Panc1 (cell line): Measurements from ENCODE around the gene PC. TPM values are rescaled to one million over a fixed set of nuclear protein-coding genes. Genes with fewer than 3 reads are reported as not detected.

Experiments used
- ATAC-seq: fragments of 200-7000 bp; cut with Tn5 transposase; 2 replicates; pipeline ENCODE4 v1.9.1; 2020; ENCODE audit warnings: mild to moderate bottlenecking, moderate library complexity
- BruUV-seq: library from RNA; stranded (reverse); fragments of 400-500 nt; replicated peaks from 2 replicates; lab custom pipeline; 2021; lab: Mats Ljungman, UMichigan
- CTCF ChIA-PET: fragments of 300-600 bp; sonication (Branson Sonifier 250); formaldehyde crosslinking; loops from one replicate; lab custom pipeline; 2022; ENCODE audit warnings: antibody characterized with exemption; lab: Charles Lee
- POLR2A ChIA-PET: fragments of 300-600 bp; sonication (Branson Sonifier 250); formaldehyde crosslinking; loops from one replicate; lab custom pipeline; 2022; ENCODE audit warnings: antibody characterized with exemption; lab: Charles Lee
- DNase-seq: peaks from one replicate; pipeline ENCODE4 v3.0.0-alpha.2; 2010; ENCODE audit warnings: low read depth, low spot score
- H3K27ac ChIP-seq: 2 replicates; pipeline ENCODE4 v1.5.1; 2011; ENCODE audit warnings: mild to moderate bottlenecking, low read length, inconsistent platforms
- H3K27me3 ChIP-seq: fragments of 200-500 bp; sonication (Bioruptor generic); 2 replicates; pipeline ENCODE4 v1.6.0; 2014; ENCODE audit warnings: low read length, inconsistent platforms; ENCODE audit not compliant: control insufficient read depth, insufficient read depth
- H3K36me3 ChIP-seq: fragments of 200-500 bp; sonication (Bioruptor generic); 2 replicates; pipeline ENCODE4 v1.5.1; 2014; ENCODE audit warnings: inconsistent platforms, mild to moderate bottlenecking, low read length, moderate library complexity; ENCODE audit not compliant: control insufficient read depth, insufficient read depth
- H3K4me1 ChIP-seq: 2 replicates; pipeline ENCODE4 v1.5.1; 2011; ENCODE audit warnings: inconsistent platforms, mild to moderate bottlenecking, low read length, moderate library complexity; ENCODE audit not compliant: control insufficient read depth, insufficient read depth
- H3K4me3 ChIP-seq, 2 experiments: 2 replicates each; pipeline ENCODE4 v1.5.1; 2011 to 2012; ENCODE audit warnings: low read depth in 2 of 2, low read length in 2 of 2, mild to moderate bottlenecking in 2 of 2, inconsistent platforms in 1 of 2, moderate library complexity in 1 of 2
- H3K9me3 ChIP-seq: fragments of 200-500 bp; sonication (Bioruptor generic); 2 replicates; pipeline ENCODE4 v1.5.1; 2014; ENCODE audit warnings: low read depth, mild to moderate bottlenecking, inconsistent platforms, low read length, moderate library complexity; ENCODE audit not compliant: control insufficient read depth, insufficient read depth
- CTCF ChIP-seq: fragments of 450-650 bp; IDR thresholded peaks from 2 replicates; pipeline ENCODE4 v1.5.1; 2017; ENCODE audit warnings: mild to moderate bottlenecking
- POLR2AphosphoS5 ChIP-seq: IDR thresholded peaks from 2 replicates; pipeline ENCODE4 v1.6.1; 2012; ENCODE audit warnings: mild to moderate bottlenecking, low read depth, low read length, moderate library complexity
- SIN3A ChIP-seq: IDR thresholded peaks from 2 replicates; pipeline ENCODE4 v1.6.1; 2012; ENCODE audit warnings: low read depth, mild to moderate bottlenecking, low read length, moderate library complexity, borderline replicate concordance; ENCODE audit not compliant: insufficient read depth
- TCF7L2 ChIP-seq: IDR thresholded peaks from 2 replicates; pipeline ENCODE4 v1.6.1; 2011; ENCODE audit warnings: mild to moderate bottlenecking, low read depth, low read length, inconsistent platforms
- in situ Hi-C: cut with HindIII; loops from 2 replicates; pipeline ENCODE4 v1.10.0; 2016; ENCODE audit warnings: low sequenced_read_pairs, low pct_unique_long_range_greater_than_20kb
- intact Hi-C: fragments of 100-400 bp; cut with micrococcal nuclease; formaldehyde crosslinking; loops from one replicate; pipeline ENCODE4 v1.10.0; 2022; ENCODE audit not compliant: unreplicated experiment
- total RNA-seq: library from RNA; stranded (reverse); gene quantifications from one replicate; pipeline ENCODE4 v1.2.1, GENCODE V29; 2021; ENCODE audit not compliant: unreplicated experiment
- TF ChIP-seq, protein P1 (sequence below), 2 experiments: IDR thresholded peaks; 2 replicates each; pipeline ENCODE4 v1.6.1; 2011 to 2012; ENCODE audit warnings: low read depth in 2 of 2, control low read depth in 1 of 2, low read length in 1 of 2, mild to moderate bottlenecking in 1 of 2, moderate library complexity in 1 of 2; ENCODE audit not compliant: insufficient read depth in 1 of 2

The PC gene
- total RNA-seq, 1 experiment from 2014 or later: 12.8 TPM

GRCh38 chr11:66920978-66921784, 37.0 kb downstream of the PC start:
- no peaks in the 10 kb centered on the region for H3K36me3 ChIP-seq
- no peaks in the 10 kb centered on the region for H3K27me3 ChIP-seq
- ChIA-PET CTCF (no interaction called here), POLR2A (no interaction called here)
- no TSS peak for BruUV-seq
- in situ Hi-C loops (no loop called here), intact Hi-C loops (no loop called here)
- H3K4me3 ChIP-seq: no peak overlapping the region
- DNase-seq: no peak
- no peak for ATAC-seq
- H3K27ac ChIP-seq: no peak overlapping the region
- H3K4me1 ChIP-seq: 0 out of 2 replicates have a peak, but pooled peaks cover under 1% of the 10 kb centered on the region
- no peaks in the 10 kb centered on the region for H3K9me3 ChIP-seq
- TF ChIP-seq CTCF: no peak
- TF ChIP-seq, protein P1, sequence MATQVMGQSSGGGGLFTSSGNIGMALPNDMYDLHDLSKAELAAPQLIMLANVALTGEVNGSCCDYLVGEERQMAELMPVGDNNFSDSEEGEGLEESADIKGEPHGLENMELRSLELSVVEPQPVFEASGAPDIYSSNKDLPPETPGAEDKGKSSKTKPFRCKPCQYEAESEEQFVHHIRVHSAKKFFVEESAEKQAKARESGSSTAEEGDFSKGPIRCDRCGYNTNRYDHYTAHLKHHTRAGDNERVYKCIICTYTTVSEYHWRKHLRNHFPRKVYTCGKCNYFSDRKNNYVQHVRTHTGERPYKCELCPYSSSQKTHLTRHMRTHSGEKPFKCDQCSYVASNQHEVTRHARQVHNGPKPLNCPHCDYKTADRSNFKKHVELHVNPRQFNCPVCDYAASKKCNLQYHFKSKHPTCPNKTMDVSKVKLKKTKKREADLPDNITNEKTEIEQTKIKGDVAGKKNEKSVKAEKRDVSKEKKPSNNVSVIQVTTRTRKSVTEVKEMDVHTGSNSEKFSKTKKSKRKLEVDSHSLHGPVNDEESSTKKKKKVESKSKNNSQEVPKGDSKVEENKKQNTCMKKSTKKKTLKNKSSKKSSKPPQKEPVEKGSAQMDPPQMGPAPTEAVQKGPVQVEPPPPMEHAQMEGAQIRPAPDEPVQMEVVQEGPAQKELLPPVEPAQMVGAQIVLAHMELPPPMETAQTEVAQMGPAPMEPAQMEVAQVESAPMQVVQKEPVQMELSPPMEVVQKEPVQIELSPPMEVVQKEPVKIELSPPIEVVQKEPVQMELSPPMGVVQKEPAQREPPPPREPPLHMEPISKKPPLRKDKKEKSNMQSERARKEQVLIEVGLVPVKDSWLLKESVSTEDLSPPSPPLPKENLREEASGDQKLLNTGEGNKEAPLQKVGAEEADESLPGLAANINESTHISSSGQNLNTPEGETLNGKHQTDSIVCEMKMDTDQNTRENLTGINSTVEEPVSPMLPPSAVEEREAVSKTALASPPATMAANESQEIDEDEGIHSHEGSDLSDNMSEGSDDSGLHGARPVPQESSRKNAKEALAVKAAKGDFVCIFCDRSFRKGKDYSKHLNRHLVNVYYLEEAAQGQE (IDR thresholded peaks at IDR 0.05; ENCODE audit: insufficient read depth in 1 of 2, low read depth in 2 of 2, low read length in 1 of 2): no peak
- no peak for TF ChIP-seq TCF7L2
- TF ChIP-seq POLR2AphosphoS5: no peak
- no peak for TF ChIP-seq SIN3A

DNA sequence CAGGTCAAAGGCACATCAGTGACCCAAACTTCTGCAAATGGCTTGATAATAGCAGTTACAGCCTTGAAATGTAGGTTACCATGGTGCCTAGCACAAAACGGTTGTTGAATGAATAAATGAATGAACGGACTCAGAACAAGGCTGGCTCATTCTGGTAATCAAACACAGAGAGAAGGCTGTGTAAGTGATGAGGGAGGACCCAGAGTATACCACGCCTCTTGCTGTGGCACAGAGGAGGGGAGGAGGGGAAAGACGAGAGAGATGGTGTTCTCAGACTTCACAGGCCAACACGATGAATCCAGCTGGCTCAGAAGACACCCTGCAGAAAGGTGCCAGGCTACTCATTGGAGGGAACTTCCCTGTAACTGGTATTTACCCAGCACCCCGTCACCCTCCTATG, 38.3 kb downstream of the PC start:
- Histone ChIP-seq H3K27me3 (no peaks in the 10 kb centered on the region), H3K4me1 (0 out of 2 replicates have a peak, but pooled peaks cover 5% of the 10 kb centered on the region), H3K27ac (no peak overlapping the region), H3K4me3 (no peak overlapping the region), H3K36me3 (no peaks in the 10 kb centered on the region), H3K9me3 (no peaks in the 10 kb centered on the region)
- no peak for ATAC-seq
- CTCF ChIA-PET: no interaction called here
- TF ChIP-seq POLR2AphosphoS5: no peak
- no peak for TF ChIP-seq TCF7L2
- TF ChIP-seq CTCF: no peak
- TF ChIP-seq, protein P1 (IDR thresholded peaks at IDR 0.05; ENCODE audit: insufficient read depth in 1 of 2, low read depth in 2 of 2, low read length in 1 of 2): no peak
- no peak for TF ChIP-seq SIN3A
- no peak for DNase-seq
- intact Hi-C loops (no loop called here), in situ Hi-C loops (no loop called here)
- no TSS peak for BruUV-seq
- POLR2A ChIA-PET: no interaction called here
